NK-92 treated with Interleukin-12 subunit alpha and Interleukin-12 subunit beta, amount 100 ng/mL, for 24 hours (cell line): ENCODE measurements around the gene AP5B1.
"Not testable (repeated sequence)": the region's sequence is repeated elsewhere in the genome, so short reads cannot be mapped to it uniquely, and the experiment has no call there.

Experiments
- DNase-seq: peaks from one replicate; lab custom pipeline; 2025; lab: John Stamatoyannopoulos, UW

AP5B1 gene

GRCh38 chr11:65767406-65767805, 13.4 kb downstream of the AP5B1 start:
- no peak for DNase-seq

- no peak for DNase-seq
These were observed 14.2 kb downstream of the AP5B1 start for GRCh38 chr11:65766535-65766934.

- no peak for DNase-seq
These were observed 16.3 kb downstream of the AP5B1 start for GRCh38 chr11:65764434-65764833.

DNA sequence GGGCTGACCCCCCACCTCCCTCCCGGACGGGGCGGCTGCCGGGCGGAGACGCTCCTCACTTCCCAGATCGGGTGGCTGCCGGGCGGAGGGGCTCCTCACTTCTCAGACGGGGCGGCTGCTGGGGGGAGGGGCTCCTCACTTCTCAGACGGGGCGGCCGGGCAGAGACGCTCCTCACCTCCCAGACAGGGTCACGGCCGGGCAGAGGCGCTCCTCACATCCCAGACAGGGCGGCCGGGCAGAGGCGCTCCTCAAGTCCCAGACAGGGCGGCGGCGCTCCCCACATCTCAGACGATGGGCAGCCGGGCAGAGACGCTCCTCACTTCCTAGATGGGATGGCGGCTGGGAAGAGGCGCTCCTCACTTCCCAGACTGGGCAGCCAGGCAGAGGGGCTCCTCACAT, 18.0 kb downstream of the AP5B1 start:
- not testable (repeated sequence) for DNase-seq

DNA sequence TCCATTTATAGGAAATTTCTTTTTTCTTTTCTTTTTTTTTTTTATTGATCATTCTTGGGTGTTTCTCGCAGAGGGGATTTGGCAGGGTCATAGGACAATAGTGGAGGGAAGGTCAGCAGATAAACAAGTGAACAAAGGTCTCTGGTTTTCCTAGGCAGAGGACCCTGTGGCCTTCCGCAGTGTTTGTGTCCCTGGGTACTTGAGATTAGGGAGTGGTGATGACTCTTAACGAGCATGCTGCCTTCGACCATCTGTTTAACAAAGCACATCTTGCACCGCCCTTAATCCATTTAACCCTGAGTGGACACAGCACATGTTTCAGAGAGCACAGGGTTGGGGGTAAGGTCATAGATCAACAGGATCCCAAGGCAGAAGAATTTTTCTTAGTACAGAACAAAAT, 18.6 kb downstream of the AP5B1 start:
- not testable (repeated sequence) for DNase-seq

DNA sequence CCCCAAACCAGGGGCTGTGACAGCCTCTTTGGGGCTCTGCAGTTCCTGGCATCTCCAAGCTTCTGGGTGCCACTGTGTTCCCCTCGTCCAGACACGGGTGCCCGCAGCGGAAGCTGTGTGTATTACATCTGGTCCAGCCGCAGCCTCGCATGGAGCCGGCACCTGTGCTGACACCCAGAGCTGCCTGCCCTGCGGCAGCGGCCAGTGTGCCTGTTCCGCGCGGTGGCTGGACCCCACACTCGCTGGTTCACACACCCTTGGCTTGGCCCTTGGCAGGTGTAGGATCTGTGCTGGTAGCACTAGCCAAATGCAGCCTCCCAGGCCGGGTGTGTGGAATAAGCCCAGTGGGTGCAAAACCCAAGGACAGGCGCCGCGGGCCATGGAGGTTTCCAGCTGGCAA, 35.7 kb downstream of the AP5B1 start:
- no peak for DNase-seq

DNA sequence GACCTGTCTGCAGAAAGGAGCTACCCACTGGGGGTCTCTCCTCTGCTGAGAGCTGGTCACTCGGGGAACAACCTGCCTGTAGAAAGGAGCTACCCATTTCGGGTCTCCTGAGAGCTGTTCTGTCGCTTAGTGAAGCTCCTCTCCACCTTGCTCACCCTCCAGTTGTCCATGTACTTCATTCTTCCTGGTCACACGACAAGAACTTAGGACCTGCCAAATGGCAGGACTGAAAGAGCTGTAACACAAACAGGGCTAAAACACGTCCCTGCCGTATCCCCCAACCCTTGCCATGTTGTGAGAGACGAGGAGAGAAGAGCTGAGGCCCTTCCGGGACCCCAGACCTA, 36.1 kb downstream of the AP5B1 start:
- no peak for DNase-seq

- DNase-seq: no peak
These were observed 36.6 kb downstream of the AP5B1 start for GRCh38 chr11:65744026-65744698.

DNA sequence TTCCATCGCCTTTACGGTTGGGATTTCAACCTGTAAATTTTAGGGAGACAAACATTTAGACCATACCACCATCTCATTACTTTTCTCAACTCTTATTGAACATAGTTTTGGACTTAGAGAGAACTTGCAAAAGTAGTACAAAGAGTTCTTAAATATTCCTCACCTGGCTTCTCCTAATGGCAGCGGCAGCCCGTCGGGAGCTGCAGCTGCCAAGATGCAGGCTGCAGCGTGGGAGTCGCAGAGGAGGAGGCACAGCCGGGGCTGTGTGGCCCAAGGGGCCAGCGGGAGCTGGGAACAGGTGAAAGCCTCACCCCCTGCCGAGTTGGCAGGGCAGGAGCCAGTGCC, 37.1 kb downstream of the AP5B1 start:
- DNase-seq: no peak

DNA sequence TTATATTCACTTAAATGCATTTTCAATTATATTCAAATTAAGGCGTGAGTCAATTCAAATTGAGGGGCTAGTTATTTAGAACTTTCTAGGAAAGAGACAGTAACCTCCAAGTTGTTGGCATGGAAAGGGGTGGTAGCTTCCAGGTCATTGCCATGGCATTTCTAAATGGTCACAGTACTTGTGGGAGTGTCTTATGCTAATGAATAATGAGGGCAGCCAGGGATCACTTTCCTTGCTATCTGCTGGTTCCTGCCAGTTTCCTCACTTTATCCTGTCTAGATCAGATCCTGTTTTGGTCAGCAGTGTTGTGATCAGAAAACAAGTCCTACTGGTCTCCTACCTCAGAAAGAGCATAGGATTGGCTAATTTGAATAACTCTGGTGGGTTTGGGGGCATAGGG, 38.4 kb downstream of the AP5B1 start:
- DNase-seq: no peak

GRCh38 chr11:65741185-65741584, 39.6 kb downstream of the AP5B1 start:
- no peak for DNase-seq

- DNase-seq: no peak
These were observed 41.8 kb downstream of the AP5B1 start for GRCh38 chr11:65739022-65739421.

DNA sequence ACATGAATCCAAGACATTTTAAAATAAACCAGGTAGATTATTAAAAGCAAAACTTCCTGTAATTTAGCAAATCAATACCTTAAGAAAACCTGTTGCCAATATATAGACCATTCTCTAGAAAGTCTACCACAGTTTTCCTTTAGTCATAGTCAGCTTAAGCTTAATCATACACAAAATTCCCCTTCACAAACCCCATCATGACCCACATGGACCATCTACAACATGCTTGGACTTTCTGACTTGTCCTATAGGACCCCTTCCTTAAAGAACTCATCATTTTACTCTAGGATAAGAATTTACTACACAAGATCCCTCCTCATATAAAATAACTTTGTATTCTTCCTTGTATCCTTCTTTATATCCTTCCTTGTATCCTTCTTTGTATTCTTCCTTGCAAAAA, 44.0 kb downstream of the AP5B1 start:
- DNase-seq: no peak

GRCh38 chr11:65735111-65735510, 45.7 kb downstream of the AP5B1 start:
- not testable (repeated sequence) for DNase-seq

DNA sequence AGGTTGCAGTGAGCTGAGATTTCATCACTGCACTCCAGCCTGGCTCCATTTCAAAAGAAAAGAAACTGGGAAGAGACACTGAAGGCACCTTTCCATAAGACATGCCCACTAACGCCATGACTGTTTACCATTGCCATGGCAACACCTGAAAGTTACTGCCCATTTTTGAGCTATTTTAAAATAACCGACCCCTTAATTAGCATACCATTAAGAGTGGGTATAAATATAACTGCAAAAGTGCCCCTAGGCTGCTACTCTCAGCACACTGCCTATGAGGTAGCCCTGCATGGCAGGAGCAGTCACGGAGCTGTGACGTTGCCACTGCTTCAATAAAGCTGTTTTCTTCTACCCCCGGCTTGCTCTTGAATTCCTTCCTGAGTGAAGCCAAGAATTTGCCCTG, 50.3 kb downstream of the AP5B1 start:
- no peak for DNase-seq

GRCh38 chr11:65727865-65728264, 52.9 kb downstream of the AP5B1 start:
- no peak for DNase-seq

DNA sequence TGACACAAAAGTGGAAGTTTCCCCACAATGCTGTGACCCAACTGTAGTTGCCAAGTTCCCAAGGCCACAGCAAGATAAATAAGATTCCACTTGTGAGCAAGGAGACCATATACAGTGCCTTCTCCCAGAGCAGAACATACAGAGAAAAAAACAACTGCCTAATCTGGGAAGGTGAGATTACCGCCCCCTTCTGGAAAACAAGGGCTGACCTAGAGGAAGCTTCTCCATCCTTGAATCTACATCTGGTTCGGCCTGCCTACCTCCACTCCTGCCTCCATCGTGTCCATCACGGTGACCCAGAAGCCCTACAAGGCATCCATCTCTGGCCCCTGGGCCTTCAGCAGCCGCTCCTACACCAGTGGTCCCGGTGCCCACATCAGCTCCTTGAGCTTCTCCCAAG, 54.1 kb downstream of the AP5B1 start:
- no peak for DNase-seq
